ENCODE data around the gene LRP1. TPM values are rescaled to one million over a fixed set of nuclear protein-coding genes. Genes with fewer than 3 reads are reported as not detected.

The LRP1 gene
- total RNA-seq, 4 donors from 2014 or later: 128 to 312 (median 207) TPM

DNA sequence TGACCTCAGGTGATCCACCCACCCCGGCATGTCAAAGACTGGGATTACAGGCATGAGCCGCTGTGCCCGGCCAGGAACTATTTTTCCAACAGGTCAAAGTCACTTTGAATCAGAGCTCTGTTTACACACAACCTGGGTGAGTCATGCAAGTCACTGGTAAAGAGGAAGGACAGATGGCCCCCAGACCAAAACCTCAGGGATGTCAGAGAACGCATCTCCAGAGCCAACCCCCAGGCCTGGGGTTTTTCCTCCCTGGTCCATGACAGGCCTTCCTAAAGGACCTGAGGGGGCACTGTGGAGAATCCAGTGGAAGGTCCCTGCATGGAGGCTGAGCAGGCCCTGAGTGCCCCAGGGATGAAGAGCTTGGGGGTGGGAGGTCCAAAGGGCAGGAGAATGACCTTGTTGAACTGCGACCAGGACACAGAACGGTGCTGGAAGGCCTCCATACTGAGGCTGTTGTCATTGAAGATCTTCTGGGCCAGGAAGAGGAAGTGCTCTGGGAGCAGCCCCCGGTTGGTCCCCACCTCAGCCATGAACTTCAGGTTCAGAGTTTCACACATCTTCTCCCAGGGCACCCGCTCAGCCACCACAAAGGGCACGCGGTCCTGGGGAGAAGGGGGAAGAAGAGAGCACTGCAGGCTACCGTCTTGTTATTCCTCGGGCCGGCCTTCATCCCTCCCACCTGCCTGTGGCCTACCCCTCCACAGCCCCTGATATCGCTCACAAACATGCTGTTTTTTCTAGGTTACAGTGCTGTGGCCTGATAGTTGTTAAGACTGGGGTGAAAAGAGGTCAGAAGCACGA lies 26.2 kb upstream of the LRP1 start:
- Histone ChIP-seq H3K27ac (peak overlapping the region in 3 of 4 donors; percentile 39 to 86 (median 75)), H3K4me3 (no peak overlapping the region), H3K36me3 (peaks cover 0 to 83% (median 0%) of the 10 kb centered on the region in 3 donors), H3K4me1 (peaks cover 0 to 43% (median 0%) of the 10 kb centered on the region in 4 donors), H3K9me3 (no peaks in the 10 kb centered on the region), H3K27me3 (no peaks in the 10 kb centered on the region)
- peak in 2 of 3 donors; percentile 77 to 80 for DNase-seq
- TF ChIP-seq, protein P1, sequence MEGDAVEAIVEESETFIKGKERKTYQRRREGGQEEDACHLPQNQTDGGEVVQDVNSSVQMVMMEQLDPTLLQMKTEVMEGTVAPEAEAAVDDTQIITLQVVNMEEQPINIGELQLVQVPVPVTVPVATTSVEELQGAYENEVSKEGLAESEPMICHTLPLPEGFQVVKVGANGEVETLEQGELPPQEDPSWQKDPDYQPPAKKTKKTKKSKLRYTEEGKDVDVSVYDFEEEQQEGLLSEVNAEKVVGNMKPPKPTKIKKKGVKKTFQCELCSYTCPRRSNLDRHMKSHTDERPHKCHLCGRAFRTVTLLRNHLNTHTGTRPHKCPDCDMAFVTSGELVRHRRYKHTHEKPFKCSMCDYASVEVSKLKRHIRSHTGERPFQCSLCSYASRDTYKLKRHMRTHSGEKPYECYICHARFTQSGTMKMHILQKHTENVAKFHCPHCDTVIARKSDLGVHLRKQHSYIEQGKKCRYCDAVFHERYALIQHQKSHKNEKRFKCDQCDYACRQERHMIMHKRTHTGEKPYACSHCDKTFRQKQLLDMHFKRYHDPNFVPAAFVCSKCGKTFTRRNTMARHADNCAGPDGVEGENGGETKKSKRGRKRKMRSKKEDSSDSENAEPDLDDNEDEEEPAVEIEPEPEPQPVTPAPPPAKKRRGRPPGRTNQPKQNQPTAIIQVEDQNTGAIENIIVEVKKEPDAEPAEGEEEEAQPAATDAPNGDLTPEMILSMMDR (IDR thresholded peaks at IDR 0.05): no peak
- TF ChIP-seq POLR2A (IDR thresholded peaks at IDR 0.05): no peak

DNA sequence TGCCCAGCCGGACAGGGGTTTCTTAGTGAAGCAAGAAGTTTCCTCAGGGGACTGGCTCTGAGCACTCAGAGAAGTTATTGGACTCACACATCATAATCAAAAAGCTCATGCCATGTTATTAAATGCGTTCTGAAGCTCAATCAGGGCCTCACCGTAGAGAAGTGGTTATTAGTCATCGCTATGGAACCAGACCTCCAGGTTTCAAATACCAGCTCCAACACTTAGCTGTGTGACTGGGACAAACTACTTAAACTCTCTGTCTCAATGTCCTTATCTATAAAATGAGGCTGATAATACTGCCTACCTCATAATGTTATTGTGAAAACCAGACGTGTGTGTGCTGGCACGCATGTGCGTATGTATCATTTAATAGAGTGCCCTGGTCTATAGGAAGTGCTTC lies 24.4 kb upstream of the LRP1 start:
- Histone ChIP-seq H3K27ac (peak overlapping the region in 1 of 4 donors; percentile 0), H3K27me3 (no peaks in the 10 kb centered on the region), H3K4me3 (no peak overlapping the region), H3K9me3 (no peaks in the 10 kb centered on the region), H3K36me3 (peaks cover 0 to 80% (median 0%) of the 10 kb centered on the region in 3 donors), H3K4me1 (peaks cover 0 to 61% (median 0%) of the 10 kb centered on the region in 4 donors)
- no peak for TF ChIP-seq POLR2A (IDR thresholded peaks at IDR 0.05)
- TF ChIP-seq, protein P1 (IDR thresholded peaks at IDR 0.05): no peak
- DNase-seq: no peak

DNA sequence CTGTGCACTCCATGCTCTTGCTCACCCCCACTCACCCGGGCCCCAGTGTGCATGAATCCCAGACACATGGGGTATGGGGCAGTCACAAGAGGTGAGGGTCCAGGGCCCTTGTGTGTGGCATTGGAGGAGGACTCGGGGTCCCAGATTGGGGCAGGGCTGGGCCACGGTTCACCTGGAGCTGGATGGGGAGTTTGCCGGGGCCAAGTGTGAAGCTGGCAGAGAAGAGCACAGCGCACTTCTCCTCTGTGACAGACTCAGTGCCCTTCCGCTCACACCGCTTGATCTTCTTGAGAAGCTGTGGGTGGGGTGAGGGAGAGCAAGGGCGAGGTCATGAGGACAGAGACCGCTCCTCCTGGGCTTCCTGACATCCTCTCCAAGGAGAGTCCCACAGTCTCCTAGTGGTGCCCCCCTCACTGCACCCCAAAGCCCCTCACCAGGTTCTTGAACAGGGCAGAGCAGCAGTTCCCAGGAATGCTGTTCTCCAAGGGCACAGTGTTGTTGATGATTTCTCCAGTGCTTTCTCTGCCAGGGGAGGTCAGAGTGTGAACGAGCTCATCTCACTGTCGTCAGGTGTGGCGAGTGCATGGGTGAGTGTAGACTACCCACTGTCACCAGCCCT lies 23.9 kb upstream of the LRP1 start:
- DNase-seq: no peak
- Histone ChIP-seq H3K36me3 (peaks cover 0 to 75% (median 0%) of the 10 kb centered on the region in 3 donors), H3K27ac (peak overlapping the region in 1 of 4 donors; percentile 0), H3K4me1 (peaks cover 0 to 66% (median 1%) of the 10 kb centered on the region in 4 donors), H3K9me3 (no peaks in the 10 kb centered on the region), H3K27me3 (no peaks in the 10 kb centered on the region), H3K4me3 (no peak overlapping the region)
- TF ChIP-seq, protein P1 (IDR thresholded peaks at IDR 0.05): no peak
- TF ChIP-seq POLR2A (IDR thresholded peaks at IDR 0.05): no peak

DNA sequence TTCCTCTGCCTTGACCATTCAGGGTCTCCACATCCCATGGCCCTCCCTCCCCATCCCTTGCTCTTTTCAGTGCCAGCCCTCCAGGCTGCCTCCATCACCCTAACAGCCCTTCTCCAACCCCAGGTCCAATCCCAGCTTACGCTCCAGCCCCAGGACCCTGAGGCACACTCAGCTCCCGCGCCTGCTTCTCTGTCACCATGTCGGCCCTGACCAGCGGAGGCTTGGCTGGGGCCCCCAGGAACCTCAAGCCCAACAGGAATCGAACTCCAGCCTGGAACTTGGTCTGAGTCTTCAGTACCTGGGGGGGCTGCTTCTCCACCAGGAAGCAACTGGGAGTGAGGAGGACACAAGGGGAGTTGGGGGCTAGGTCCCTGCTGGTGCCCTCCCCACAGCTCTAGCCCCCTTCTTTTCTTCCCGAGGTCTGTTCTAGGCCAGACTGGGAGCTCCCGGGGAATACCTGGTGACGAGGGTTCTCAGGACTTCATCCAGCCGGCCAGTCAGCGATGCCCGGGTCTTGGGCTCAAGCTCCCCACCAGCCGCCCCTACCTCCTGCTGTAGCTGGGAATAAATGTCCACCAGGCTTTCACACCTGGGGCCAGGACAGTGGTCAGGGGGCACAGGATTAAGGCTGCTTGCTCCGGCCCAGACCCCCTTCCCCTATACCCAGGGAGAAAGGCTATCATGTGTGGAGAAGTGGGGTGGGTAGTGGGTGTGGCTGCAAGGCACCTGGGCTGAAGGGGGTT lies 23.1 kb upstream of the LRP1 start:
- Histone ChIP-seq H3K27ac (peak overlapping the region in 1 of 4 donors; percentile 65), H3K4me3 (no peak overlapping the region), H3K27me3 (no peaks in the 10 kb centered on the region), H3K4me1 (peaks cover 0 to 72% (median 5%) of the 10 kb centered on the region in 4 donors), H3K36me3 (peaks cover 0 to 67% (median 0%) of the 10 kb centered on the region in 3 donors), H3K9me3 (no peaks in the 10 kb centered on the region)
- DNase-seq: no peak
- TF ChIP-seq, protein P1 (IDR thresholded peaks at IDR 0.05): no peak
- no peak for TF ChIP-seq POLR2A (IDR thresholded peaks at IDR 0.05)

DNA sequence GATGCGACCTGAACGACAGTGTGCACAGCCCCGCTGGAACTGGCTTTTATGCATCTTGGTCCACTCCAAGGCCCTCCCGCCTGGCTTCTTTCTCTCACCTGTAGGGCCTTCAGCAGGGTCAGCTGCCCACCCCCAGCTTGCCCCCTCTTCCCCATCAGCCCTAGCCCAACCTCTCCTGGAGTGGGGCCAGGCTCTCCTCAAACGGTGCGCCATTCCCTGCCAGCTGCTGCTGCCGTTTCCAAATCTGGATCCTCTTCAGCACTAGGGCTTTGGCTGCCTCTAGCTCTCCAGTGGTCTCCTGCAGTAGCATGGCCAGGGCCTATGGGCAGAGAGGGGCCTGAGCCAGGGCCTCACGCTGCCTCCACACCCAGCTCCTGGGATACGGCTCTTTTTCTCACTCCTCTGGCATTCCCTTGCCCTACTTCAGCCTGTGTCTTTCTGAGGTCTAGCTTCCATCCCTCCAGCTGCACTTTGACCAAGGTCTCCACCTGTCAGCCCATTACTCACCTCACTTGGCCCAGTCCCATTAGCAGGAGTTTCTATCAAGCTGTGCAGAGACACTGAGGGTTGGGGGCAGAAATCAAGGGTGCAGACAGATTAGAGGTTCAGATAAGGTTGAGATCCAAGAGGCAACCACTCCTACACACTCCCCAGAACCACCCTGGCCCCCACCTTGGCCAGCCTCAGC lies 22.1 kb upstream of the LRP1 start:
- TF ChIP-seq, protein P1 (IDR thresholded peaks at IDR 0.05): no peak
- TF ChIP-seq POLR2A (IDR thresholded peaks at IDR 0.05): no peak
- Histone ChIP-seq H3K27me3 (no peaks in the 10 kb centered on the region), H3K4me3 (peak overlapping the region in 1 of 4 donors; percentile 10), H3K36me3 (peaks cover 0 to 61% (median 0%) of the 10 kb centered on the region in 3 donors), H3K27ac (peak overlapping the region in 1 of 4 donors; percentile 65), H3K9me3 (no peaks in the 10 kb centered on the region), H3K4me1 (peaks cover 0 to 64% (median 5%) of the 10 kb centered on the region in 4 donors)
- peak in 1 of 3 donors; percentile 74 for DNase-seq

Data from Peyer's patch (tissue), 4 donors.